ENCODE measurements around the gene CEP43.

DNA sequence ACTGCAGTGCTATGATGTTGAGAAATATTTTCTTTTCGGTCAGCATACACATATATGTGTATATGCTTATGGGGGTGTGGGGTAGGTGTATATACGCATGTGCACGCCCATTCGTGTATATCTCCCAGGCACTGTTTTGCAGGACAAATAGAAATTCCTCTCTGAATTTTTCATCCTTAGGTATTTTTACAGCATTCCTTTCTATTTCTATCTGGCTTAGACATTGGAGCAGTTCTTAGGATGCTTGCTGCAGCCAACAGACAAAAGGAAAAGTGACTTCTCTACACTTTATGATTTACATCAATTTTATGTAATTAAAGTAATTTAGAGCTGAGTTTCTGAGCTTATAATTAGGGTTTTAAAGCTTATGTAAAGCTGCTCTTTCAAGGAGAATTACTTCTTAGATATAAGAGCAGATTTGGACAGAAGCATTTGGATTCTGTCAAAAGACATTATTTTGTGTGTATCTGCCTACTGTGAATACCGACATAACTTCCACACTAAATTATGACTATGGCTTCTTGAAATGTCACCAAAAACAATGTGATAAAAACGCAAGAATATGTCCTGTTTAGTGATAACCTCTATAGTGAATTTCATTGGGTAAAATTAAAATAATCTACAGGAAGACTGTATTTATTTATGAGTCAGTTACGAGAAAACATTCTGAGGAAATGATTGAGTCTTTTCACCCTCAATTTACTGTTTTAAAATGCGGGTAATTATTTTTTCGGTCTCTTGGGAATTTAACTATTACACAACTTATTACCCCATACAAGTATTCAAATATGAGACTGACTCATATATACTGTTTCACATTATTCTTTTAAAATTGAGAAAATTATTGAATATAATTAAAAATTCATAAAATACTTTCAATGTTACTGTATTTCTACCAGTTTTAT lies 21.3 kb upstream of the CEP43 start:
- TF ChIP-seq POLR2AphosphoS5 (IDR thresholded peaks at IDR 0.05; ENCODE audit: insufficient read depth in 1 of 2, low read depth in 1 of 2) (no peak), POLR2A (IDR thresholded peaks at IDR 0.05) (no peak)
- TF ChIP-seq, protein P1, sequence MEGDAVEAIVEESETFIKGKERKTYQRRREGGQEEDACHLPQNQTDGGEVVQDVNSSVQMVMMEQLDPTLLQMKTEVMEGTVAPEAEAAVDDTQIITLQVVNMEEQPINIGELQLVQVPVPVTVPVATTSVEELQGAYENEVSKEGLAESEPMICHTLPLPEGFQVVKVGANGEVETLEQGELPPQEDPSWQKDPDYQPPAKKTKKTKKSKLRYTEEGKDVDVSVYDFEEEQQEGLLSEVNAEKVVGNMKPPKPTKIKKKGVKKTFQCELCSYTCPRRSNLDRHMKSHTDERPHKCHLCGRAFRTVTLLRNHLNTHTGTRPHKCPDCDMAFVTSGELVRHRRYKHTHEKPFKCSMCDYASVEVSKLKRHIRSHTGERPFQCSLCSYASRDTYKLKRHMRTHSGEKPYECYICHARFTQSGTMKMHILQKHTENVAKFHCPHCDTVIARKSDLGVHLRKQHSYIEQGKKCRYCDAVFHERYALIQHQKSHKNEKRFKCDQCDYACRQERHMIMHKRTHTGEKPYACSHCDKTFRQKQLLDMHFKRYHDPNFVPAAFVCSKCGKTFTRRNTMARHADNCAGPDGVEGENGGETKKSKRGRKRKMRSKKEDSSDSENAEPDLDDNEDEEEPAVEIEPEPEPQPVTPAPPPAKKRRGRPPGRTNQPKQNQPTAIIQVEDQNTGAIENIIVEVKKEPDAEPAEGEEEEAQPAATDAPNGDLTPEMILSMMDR (IDR thresholded peaks at IDR 0.05), result no peak

Measured in vagina (tissue), 2 donors.